ENCODE results near the gene BBS9.
"Not testable (repeated sequence)": the region's sequence is repeated elsewhere in the genome, so short reads cannot be mapped to it uniquely, and the experiment has no call there.

Gene BBS9

DNA sequence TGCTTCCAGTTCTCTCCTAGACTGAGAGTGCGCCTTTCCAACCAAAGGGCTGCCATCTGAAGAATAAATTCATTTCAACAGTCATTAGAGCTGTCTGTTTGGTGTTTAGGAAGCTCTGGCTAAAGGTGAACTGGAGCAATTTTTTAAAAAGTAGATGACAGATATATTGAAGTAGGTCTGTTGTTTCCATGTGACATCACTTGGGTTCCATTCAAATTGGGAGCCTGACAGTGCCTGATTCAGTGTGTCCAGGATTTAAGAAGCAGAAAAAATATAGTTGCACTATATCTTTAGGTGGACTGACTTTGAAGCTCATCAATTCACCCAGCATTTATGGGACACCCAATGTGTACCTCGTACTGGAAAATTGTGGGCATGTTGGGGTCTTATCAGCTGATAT, 367.7 kb downstream of the BBS9 start:
- no peak for DNase-seq (ENCODE audit: low read depth)

DNA sequence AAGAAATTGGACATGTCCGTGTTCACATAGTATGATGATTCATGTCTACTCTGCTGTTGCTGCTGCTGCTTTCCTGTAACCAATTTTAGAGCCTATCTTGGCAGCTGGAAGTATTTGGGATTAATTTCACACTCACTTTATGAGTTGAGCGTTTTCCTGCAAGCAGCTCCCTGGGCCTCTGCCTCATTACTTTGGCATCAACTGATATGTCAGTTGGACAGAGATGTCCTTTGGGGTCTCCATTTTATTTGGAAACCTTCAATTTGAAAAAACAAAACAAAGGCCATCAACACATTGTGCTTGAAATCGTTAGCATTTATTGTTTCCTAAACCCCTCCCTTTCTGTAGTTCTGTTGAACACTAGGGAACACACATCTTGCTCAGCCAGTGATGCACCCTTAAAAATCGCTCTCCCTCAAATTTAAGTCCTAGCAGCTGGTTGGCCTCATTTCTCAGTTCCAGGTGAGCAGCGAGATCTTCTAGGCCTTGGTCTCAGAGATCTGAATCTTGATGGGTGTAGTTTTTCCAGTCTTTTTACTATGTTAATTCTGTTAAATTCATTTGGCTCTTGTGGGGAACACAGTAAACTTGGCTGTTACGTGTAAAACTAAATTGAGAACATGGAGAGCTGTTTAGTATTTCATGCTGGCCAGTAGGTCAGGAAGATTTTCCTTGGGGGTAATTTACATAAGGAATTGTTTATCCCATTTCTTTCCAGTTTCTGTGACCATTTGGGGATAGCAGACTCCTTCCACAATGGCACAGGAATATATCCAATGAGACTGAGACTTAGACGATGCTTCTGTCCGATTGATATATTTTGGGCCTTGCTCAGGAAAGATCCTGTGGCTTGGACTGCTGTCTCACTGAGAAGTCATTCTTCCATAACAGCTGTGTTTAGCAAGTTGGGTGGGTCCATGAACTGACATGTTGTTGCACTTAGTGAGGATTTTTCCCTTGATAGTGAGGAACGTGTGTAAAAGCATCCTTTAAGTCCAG, 371.6 kb downstream of the BBS9 start:
- DNase-seq (ENCODE audit: low read depth), result no peak

DNA sequence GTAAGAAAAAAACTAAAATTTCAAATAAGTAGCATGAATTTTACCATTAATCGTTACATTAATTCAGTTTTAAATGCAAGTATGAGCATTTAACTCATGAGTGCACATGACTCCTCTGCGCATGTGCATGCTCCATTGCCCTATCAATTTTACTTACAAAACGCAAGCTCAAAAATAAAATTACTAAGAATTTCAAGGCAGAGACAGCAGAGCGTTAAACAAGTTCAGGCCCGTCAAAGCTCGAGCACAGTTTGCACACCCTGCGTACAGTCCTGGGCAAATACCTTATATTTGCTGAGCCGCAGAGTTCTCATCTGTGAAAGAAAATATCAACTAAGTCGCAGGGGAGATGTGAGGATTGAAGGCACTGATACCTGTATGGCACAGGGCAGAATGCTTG, 373.6 kb downstream of the BBS9 start:
- no peak for DNase-seq (ENCODE audit: low read depth)

DNA sequence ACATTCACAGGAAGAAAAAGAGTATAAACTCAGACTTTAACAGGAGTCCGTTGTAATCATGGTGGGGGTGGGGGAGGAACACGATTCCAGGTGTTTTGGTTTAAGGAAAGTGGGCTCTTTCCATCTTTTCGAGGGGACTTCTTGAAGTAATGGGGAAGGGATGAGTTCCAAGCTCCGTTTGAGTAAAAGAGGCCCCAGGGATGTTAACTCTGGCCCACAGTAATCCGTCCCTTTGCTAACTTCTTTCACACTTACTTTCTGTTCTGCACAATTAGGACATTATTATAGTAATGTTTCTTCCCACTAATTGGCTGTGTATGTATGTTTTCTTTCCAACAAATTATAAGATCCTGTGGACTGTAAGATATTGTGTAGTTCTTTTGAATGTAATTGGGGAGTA, 374.4 kb downstream of the BBS9 start:
- DNase-seq (ENCODE audit: low read depth), result no peak

DNA sequence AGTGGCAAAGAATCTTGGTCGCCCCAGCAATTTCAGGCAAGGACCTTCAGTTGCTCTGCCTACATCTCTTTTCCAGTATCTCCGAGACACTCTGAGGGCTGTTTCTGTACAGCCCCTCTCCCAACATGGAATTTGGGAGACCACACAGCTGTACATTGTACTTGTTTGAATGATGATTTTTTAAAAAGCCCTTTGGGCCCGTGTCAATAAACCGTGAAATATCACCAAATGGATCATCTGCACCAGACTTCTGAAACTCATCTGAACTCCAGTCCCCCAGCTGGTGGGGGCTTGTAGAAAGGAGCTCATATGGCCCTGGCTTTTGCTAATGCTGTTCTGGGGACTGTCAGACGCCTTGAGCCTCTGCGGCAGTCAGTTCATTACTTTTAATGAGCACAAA, 374.9 kb downstream of the BBS9 start:
- DNase-seq (ENCODE audit: low read depth), result no peak

DNA sequence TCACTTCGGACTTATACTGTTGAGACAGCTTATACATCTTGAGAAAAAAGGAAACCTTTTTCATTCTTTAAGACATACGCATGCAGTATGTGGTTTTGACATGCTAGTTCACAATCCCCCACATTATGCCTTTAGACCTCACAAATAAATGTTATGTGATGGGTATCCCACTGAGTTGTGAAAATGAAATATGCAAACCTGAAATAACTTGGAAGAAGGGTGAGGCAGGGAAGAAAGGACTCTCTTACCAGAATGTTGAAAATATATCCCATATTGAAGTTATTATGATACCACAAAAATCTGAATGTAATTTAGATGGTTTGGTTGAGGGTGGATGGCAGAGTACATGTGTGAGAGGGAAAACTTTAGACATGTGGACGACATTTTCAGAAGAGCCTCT, 379.8 kb downstream of the BBS9 start:
- no peak for DNase-seq (ENCODE audit: low read depth)

DNA sequence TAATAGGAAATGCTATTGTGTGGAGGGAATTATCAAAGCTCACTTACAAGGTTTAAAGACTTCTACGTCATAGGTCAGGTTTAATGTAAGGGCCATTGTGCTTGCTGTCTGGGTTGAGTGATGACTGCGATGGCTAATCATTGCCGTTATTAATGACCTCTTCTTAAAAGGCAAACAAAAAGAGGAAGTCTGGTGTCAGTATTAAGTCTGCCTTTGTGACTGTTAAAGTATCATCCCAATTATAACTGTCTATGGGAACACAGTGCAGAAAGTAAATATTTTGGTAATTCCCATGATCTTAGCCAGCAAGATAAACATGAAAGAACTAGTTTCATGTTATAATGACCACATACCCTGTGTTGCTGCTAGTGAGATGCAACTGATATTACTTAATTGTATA, 382.4 kb downstream of the BBS9 start:
- no peak for DNase-seq (ENCODE audit: low read depth)

DNA sequence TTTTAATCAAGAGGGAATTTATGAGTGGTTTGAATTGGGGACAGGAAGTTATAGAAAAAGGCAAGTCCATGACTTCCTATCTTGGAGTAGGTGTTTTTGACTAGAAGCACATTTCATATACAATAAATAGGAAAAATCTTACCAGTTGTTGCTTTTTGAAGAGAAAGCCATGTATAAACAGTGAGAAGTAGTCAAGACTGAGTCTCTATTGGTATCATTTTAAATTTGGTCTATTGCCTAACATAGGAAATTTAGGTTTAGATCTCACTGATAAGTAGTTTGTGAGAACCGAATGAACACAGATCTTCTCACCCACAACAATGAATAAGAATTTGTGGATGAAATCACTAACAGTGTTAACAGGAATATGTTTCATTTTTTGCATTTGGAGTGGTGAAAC, 387.2 kb downstream of the BBS9 start:
- DNase-seq (ENCODE audit: low read depth), result no peak

DNA sequence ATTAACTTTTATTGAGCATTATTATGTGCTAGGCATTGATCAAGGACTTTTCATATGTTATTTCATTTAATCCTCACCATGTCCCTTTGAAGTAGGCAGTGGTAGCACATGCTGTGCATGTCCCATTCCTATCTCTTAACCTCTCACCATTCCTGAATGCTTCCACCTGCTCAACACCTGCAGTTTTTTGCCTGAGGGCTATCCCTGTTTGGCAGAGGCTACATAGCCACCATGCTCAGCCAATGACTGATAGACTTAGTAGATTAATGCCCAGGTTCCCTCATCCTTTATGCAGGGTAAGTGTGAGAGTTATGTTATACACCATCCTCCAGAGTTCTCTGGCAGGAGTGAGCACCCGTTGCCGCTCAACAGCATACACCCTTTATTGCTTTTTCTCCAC, 387.8 kb downstream of the BBS9 start:
- no peak for DNase-seq (ENCODE audit: low read depth)

DNA sequence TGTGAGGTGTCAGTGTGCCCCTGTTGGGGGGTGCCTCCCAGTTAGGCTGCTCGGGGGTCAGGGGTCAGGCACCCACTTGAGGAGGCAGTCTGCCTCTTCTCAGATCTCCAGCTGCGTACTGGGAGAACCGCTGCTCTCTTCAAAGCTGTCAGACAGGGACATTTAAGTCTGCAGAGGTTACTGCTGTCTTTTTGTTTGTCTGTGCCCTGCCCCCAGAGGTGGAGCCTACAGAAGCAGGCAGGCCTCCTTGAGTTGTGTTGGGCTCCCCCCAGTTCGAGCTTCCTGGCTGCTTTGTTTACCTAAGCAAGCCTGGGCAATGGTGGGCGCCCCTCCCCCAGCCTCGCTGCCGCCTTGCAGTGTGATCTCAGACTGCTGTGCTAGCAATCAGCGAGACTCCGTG, 397.6 kb downstream of the BBS9 start:
- not testable (repeated sequence) for DNase-seq (ENCODE audit: low read depth)

DNA sequence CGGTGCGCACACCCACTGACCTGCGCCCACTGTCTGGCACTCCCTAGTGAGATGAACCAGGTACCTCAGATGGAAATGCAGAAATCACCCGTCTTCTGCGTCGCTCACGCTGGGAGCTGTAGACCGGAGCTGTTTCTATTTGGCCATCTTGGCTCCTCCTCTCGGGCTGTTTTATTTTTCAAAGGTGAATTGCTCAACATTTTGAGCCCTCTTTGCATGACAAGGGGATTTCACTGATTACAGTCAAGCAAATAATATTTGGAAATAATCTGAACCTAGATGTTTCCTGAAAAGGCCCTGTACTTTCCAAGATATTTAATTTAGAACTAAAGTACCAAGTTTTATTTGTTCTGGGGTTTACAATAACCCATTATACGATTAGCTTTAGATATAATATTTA, 398.2 kb downstream of the BBS9 start:
- DNase-seq (ENCODE audit: low read depth), result not testable (repeated sequence)

DNA sequence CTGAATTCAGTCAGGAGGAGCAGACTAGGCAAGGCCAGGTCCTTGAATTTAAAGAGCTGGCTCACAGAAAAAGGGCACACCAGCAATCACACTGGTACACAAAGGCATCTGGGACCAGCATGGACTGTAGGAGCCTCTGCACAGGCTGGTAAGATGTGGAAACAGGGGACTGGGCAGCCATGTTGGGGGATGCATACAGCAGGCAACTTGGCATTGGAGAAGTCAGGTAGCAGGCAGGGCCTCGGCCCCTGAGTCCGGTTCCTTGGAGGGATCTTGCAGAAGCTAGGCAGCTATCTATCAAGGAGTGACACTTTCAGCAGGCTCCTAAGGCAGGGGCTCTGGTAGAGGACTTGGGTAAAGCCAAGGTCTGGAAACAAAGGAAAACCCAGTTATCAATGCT, 399.7 kb downstream of the BBS9 start:
- DNase-seq (ENCODE audit: low read depth), result no peak

DNA sequence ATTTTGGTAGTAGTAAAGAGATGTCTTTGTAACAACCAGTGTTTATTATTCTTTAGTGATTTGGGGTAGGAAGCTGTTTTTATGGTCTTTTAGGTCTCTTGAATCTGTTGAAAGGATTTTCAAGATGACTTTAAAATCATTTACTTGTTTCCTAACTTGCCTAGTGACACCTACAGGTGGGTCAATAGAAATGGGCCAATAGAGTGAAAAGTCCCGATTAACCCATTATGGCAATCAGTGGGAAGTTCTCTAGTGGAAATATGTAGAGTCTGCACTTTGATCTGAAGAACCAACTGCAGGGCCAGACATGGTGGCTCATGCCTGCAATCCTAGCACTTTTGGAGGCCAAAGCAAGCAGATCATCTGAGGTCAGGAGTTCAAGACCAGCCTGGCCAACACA, 401.3 kb downstream of the BBS9 start:
- no peak for DNase-seq (ENCODE audit: low read depth)

DNA sequence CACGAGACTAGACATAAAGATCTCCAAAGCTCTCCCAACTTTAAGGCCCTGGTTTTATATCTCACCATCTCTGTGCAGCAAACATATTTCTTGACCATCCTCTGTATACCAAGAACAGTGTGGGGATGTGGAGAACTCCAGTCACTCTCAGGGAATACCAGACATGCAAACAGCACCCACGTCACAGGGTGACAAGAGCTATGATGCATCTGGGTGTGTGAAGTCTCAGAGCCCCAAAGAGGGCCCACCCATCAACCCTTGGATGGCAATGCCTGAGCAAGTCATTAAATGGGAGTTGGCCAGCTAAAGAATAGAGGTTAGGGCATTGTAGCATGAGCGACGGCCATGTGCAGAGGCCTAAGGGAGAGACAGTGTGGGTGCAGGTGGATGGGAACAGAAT, 402.5 kb downstream of the BBS9 start:
- no peak for DNase-seq (ENCODE audit: low read depth)

DNA sequence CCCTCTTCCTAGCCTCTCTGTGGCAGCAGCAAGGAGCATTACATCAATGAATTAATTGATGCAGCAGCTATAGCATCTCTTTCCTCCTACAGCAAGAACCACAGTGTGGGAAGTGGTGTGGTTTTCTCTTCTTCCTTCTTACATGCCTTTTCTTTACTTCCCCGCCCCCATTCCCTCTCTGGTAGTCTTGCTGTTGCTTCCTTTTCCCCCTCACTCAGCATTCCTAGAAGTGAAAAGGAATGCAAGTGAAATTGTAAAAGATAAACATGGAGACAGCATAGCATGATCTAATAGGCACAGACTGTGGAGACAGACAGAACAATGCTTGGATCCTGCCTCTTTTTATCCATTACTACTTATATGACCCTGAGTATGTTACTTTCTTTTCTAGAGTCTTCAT, 405.5 kb downstream of the BBS9 start:
- no peak for DNase-seq (ENCODE audit: low read depth)

DNA sequence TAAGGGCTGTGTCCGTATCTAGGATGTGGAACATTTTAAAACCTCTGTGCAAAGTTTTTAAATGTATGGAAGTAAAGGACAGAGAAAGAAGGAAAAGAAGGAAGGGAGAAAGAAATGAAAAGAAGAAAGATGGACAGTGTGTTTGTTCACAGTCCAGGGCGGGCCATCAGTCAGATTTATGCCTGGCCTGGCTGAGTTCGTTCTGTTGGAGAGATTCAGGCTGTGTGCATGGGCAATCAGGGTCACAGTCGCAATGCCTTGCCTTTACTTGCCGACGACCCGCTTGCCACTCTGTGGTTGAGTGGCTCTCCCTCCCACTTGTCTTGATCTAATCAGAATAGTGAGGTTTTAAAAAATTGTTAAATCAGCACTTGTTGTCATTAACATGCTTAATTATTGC, 406.6 kb downstream of the BBS9 start:
- DNase-seq (ENCODE audit: low read depth), result no peak

DNA sequence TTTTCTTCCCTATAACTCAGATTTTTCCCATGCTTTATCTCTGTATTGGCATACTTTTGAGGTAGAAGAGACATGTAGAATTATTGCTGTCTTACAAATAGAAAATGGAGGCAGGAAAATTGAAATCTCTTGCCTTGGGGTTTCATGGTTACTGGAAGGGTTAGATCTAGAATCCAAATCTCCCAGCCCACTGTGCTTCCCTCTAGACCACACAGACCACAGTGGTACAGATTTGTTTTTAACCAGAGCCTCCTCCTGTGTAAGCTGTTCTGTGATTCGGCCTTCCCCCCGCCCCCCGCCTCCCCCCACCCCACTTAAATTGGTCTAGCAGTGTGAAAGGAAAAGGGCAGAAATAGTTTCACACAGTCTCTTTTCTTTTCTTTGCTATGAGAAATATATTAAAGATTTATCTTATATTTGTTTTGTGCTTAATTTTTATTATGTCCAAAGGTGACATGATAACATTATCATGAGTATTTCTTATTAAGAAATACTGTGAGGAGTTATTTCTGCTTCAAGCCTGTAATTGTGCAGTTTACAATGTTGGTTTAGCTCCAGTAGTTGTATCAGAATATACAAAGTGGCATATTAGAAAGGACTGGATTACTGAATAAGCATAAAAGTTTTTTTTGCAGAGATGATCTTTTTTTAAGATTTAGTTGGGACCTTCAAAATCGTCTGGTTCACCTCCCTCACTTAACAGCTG, 407.2 kb downstream of the BBS9 start:
- no peak for DNase-seq (ENCODE audit: low read depth)

DNA sequence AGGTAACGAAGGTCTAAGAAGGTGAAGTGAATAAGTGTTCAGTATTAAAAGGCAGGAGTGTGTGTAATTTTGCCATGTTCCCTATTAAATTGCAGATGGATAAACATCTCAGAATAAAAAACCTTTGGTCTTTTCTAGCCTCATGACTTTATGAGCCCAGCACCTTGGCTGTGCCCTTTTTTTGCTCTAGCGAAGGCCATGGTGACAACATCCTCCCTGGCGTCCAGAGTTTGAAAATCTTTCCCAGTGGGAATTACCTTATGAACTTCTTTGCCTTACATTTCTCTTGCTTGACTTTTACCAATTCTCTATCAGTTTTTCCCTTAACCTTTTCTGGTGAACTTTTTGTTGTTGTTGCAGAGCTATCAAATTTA, 407.7 kb downstream of the BBS9 start:
- no peak for DNase-seq (ENCODE audit: low read depth)

DNA sequence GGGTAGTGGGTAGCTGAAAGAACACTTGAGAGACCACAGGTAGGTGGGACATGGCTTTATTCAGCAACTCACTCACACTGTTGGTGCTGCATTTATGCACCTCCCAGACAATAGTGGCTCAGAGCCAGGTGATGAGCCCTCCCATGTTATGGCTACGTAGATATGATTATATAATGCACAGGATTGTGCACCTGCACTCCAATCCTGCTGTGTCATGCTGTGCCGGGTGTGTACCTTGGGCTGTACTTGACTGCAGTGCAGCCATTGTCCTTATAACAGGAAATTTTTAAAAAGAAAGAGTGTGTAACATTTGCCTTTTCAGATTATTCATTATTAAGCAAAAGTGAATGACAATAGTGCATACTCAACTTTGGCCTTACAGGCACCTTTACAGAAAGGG, 409.8 kb downstream of the BBS9 start:
- DNase-seq (ENCODE audit: low read depth), result no peak

DNA sequence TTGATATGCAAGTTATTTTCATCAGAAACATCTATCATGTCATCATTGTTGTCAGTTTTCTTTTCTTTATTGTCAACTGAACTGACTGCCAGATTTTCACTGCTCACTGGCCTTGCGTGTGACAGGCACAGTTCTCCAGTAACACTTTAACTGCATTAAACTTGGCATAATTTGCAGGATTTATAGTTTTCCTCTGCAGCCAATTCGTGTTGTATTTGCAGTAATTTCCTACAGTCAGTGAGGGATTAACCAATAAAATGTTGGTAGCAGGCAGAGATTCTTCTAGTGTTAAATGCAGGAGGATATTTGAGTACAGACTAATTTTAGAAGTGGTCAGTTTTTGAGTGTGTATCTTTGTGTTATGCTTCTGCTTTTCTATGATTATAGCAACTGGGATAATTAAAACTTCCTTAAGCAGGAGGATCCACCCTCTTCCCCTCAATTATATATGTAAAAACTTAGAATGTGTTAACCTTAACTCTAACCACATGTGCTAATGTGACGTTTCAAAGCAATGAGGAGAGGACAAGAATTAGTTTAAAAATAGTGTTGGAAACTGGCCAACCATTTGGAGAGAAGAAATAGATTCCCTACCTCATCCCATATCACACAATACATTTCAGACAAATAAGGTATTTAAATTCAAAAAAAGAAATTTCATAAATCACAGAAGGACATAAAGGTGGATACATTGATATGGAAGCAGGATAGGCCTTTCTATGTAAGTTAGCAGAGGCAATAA, 410.5 kb downstream of the BBS9 start:
- no peak for DNase-seq (ENCODE audit: low read depth)

DNA sequence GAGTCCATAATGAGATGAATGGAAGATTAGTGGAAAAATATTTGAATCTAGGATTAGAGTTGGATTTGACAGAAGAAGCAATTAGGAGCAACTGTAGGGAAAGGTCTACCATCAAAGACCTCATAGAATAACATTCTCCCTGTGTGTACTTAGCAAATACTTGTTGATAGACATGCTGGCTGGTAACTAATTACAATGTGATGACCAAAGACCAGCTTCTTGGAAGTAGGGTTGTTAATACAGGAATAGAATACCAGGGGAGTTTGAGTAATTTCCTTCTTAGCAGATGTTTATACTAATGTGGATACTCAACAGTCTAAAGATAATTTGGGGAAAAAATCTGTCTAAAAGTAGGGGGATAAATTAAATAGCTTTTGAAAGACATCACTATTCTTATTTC, 418.5 kb downstream of the BBS9 start:
- DNase-seq (ENCODE audit: low read depth), result no peak

DNA sequence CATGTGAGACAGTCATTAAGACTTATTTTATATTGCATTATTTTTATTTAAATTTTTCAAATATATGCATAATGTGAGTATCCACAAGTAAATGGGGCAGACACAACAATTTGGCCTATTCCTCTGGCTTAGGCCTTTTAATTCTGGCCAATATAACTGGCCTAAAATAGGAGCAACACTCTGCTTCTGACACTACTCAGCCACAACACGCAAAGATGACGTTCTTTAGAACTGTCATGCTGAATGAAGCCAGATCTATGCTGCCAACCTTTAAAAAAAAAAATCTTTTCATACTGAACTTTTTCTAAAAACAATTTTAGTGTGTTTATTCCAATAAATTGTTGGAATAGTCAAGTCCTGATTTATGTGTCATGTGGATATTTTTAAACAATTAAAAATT, 421.0 kb downstream of the BBS9 start:
- no peak for DNase-seq (ENCODE audit: low read depth)

DNA sequence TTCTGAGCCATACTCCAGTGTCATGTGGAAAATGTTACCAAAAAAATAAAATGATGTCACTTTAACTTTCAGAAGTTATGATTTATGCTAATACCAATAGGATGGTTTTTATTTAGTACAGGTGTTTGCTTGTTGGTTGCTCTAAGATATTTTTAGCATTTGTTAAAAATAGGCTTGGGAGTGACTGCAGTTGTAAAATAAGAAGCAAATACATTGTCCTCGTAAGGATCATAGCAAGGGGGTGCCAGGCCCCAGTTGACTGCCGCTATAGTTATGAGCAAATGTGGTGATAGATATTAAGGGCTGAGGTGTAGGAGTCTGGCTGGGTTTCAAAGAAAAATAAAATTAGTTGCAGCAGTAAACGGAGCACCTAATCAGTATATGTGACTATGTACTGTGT, 421.6 kb downstream of the BBS9 start:
- DNase-seq (ENCODE audit: low read depth), result no peak
